HepG2 (cell line): Measurements from ENCODE around the gene SEC24A. TPM values are rescaled to one million over a fixed set of nuclear protein-coding genes. Genes with fewer than 3 reads are reported as not detected.

ENCODE experiments used
- CENPT ChIP-seq: sonication (generic); formaldehyde crosslinking; IDR thresholded peaks from 2 replicates; pipeline ENCODE4 v1.8.0; 2022; ENCODE audit warnings: low read depth, mild to moderate bottlenecking, moderate library complexity, missing genetic modification reagents
- CREB1 ChIP-seq, 2 experiments: fragments of 450-650 bp in 1 of 2; IDR thresholded peaks; 2 replicates each; pipeline ENCODE4 v1.6.1; 2016 to 2017; ENCODE audit warnings: control low read depth in 1 of 2, mild to moderate bottlenecking in 1 of 2, missing compliant biosample characterization in 1 of 2, missing genetic modification characterization in 1 of 2
- DNMT1 ChIP-seq: sonication (generic); formaldehyde crosslinking; IDR thresholded peaks from 2 replicates; pipeline ENCODE4 v1.5.1; 2020; ENCODE audit warnings: mild to moderate bottlenecking, missing genetic modification reagents
- GTF2F1 ChIP-seq: fragments of 150-350 bp; IDR thresholded peaks from 2 replicates; pipeline ENCODE4 v1.6.1; 2014; ENCODE audit warnings: low read length
- HIVEP1 ChIP-seq: sonication (generic); formaldehyde crosslinking; IDR thresholded peaks from 2 replicates; pipeline ENCODE4 v1.4.0; 2020; ENCODE audit warnings: mild to moderate bottlenecking, missing genetic modification reagents
- HOXA3 ChIP-seq: sonication (generic); formaldehyde crosslinking; IDR thresholded peaks from 2 replicates; pipeline ENCODE4 v1.5.0; 2020; ENCODE audit warnings: missing genetic modification reagents
- MBD4 ChIP-seq: IDR thresholded peaks from 2 replicates; pipeline ENCODE4 v1.6.1; 2012; ENCODE audit warnings: low read length, inconsistent platforms, borderline replicate concordance
- RFX3 ChIP-seq: IDR thresholded peaks from 2 replicates; pipeline ENCODE4 v1.6.1; 2016; ENCODE audit warnings: missing biosample characterization, missing genetic modification reagents
- SALL1 ChIP-seq: sonication (generic); formaldehyde crosslinking; IDR thresholded peaks from 2 replicates; pipeline ENCODE4 v1.8.0; 2022; ENCODE audit warnings: mild to moderate bottlenecking, missing genetic modification reagents
- SIX4 ChIP-seq: sonication (generic); formaldehyde crosslinking; IDR thresholded peaks from 2 replicates; pipeline ENCODE4 v1.4.0; 2020; ENCODE audit warnings: missing genetic modification reagents
- SP4 ChIP-seq: sonication (generic); formaldehyde crosslinking; IDR thresholded peaks from 2 replicates; pipeline ENCODE4 v1.8.1; 2023; ENCODE audit warnings: mild to moderate bottlenecking, missing genetic modification reagents
- U2AF2 ChIP-seq: fragments of 200-400 bp; formaldehyde crosslinking; IDR thresholded peaks from 2 replicates; pipeline ENCODE4 v1.6.1; 2017; ENCODE audit warnings: low read depth, mild to moderate bottlenecking, low read length
- ZFX ChIP-seq: sonication (generic); formaldehyde crosslinking; IDR thresholded peaks from 2 replicates; pipeline ENCODE4 v1.4.0; 2020; ENCODE audit warnings: mild to moderate bottlenecking, low read depth, missing genetic modification reagents, moderate library complexity
- ZMAT3 ChIP-seq: sonication (generic); formaldehyde crosslinking; conservative IDR thresholded peaks from 2 replicates; pipeline ENCODE4 v1.7.0; 2021; ENCODE audit warnings: missing genetic modification reagents
- ZNF367 ChIP-seq: sonication (generic); formaldehyde crosslinking; IDR thresholded peaks from 2 replicates; pipeline ENCODE4 v1.4.0; 2020; ENCODE audit warnings: missing genetic modification reagents, borderline replicate concordance
- ZNF547 ChIP-seq: sonication (generic); formaldehyde crosslinking; IDR thresholded peaks from 2 replicates; pipeline ENCODE4 v1.5.1; 2020; ENCODE audit warnings: mild to moderate bottlenecking, missing genetic modification reagents
- ZNF567 ChIP-seq: sonication (generic); formaldehyde crosslinking; IDR thresholded peaks from 2 replicates; pipeline ENCODE4 v1.8.1; 2023; ENCODE audit warnings: mild to moderate bottlenecking, missing genetic modification reagents, borderline replicate concordance
- ZNF644 ChIP-seq: IDR thresholded peaks from 2 replicates; pipeline ENCODE4 v1.6.1; 2016; ENCODE audit warnings: low read depth
- ZNF839 ChIP-seq: sonication (generic); formaldehyde crosslinking; IDR thresholded peaks from 2 replicates; pipeline ENCODE4 v1.4.0; 2020; ENCODE audit warnings: missing genetic modification reagents, mild to moderate bottlenecking, borderline replicate concordance
- ZNF878 ChIP-seq: sonication (generic); formaldehyde crosslinking; IDR thresholded peaks from 2 replicates; pipeline ENCODE4 v1.8.1; 2023; ENCODE audit warnings: mild to moderate bottlenecking, missing genetic modification reagents, moderate library complexity
- ZSCAN30 ChIP-seq: sonication (generic); formaldehyde crosslinking; IDR thresholded peaks from 2 replicates; pipeline ENCODE4 v1.5.0; 2020; ENCODE audit warnings: mild to moderate bottlenecking, missing genetic modification reagents
- polyA plus RNA-seq, 8 experiments: library from polyadenylated mRNA; depleted of rRNA in 3 of 8; stranded (reverse) in 7 of 8; unstranded in 1 of 8; fragments of >200 nt; fragmentation: Illumina TruSeq in 4 of 8; extraction: Trizol in 4 of 8; gene quantifications; 2 replicates each; pipeline versions ENCODE4 v1.2.1 to v1.2.3, GENCODE V29; 2011 to 2016; ENCODE audit warnings: low read depth in 4 of 8, missing spikeins in 1 of 8, mixed read lengths in 1 of 8; ENCODE audit not compliant: insufficient read depth in 1 of 8
- total RNA-seq, 5 experiments: library from RNA; depleted of rRNA; stranded (reverse); fragments of >200 nt; fragmentation: Illumina TruSeq; extraction: Trizol; gene quantifications; 2 replicates each; pipeline ENCODE4 v1.2.3, GENCODE V29; 2016; ENCODE audit warnings: low read depth in 1 of 5
- TF ChIP-seq, protein P1 (sequence below): sonication (generic); formaldehyde crosslinking; IDR thresholded peaks from 2 replicates; pipeline ENCODE4 v1.4.0; 2020; ENCODE audit warnings: mild to moderate bottlenecking, missing genetic modification reagents
- TF ChIP-seq, protein P2 (sequence below): sonication (generic); formaldehyde crosslinking; IDR thresholded peaks from 2 replicates; pipeline ENCODE4 v1.9.0; 2022; ENCODE audit warnings: low read depth, missing genetic modification reagents
- TF ChIP-seq, protein P3 (sequence below): sonication (generic); formaldehyde crosslinking; IDR thresholded peaks from 2 replicates; pipeline ENCODE4 v1.8.0; 2022; ENCODE audit warnings: missing genetic modification reagents, mild to moderate bottlenecking, borderline replicate concordance
- TF ChIP-seq, protein P4 (sequence below): sonication (generic); formaldehyde crosslinking; IDR thresholded peaks from 2 replicates; pipeline ENCODE4 v1.4.0; 2020; ENCODE audit warnings: missing genetic modification reagents, mild to moderate bottlenecking, borderline replicate concordance

Gene SEC24A
- total and polyA plus RNA-seq, 2 of the 13 experiments (the other 11 are each of a cell fraction or from before 2014, with no cell fraction given): 30.5 to 56.8 TPM

DNA sequence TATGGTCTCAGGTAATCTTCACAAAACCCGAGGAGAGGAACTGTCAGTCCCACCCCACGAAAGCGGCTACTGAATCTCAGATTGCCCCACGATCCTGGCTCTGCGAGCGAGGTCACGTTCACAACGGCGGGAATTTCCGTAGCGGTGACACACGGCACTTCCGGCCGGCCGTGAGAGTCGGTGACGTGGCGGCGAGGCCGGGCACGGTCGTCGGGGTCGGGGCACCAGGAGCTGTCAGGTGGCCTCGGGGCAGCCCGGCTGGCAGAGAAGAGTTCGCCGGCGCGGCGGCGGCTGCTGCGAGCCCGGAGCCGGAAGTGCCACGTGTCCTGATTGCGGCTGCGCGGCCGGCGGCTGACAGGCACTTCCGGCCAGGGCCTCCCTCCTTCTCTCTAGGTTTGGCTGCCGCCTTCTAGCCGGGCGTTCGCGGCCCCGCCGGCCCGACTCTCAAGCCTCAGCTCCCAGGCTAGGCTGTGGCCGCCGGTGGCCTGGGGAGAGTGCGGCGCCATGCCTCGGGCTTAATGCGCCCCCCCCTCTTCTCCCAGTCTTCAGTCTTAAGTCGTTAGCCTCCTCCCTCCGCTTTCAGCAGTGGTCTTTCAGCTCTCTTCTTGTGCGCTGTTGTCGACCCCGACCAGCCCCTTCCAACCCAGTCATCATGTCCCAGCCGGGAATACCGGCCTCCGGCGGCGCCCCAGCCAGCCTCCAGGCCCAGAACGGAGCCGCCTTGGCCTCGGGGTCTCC, at the start of gene SEC24A (continued):
- TF ChIP-seq SIX4 (CRISPR knock-in tag) (peak; percentile 66; the same call in 1 of the 2 replicates), HIVEP1 (CRISPR knock-in tag) (peak; percentile 18; the same call in 1 of the 2 replicates), ZNF839 (CRISPR knock-in tag) (0 out of 2 replicates have a peak, but pooled peaks have one; percentile 23), HOXA3 (peak; percentile 98), CENPT (CRISPR knock-in tag) (no peak; the same call in 1 of the 2 replicates), ZNF878 (CRISPR knock-in tag) (peak; percentile 94), MBD4 (no peak), SALL1 (CRISPR knock-in tag) (peak; percentile 96), RFX3 (CRISPR knock-in tag) (no peak), ZFX (peak; percentile 84), CREB1 (IDR thresholded peaks at IDR 0.05) (peak; percentile 93), CREB1 (CRISPR knock-in tag; IDR thresholded peaks at IDR 0.05) (no peak), ZNF547 (no peak; the same call in 1 of the 2 replicates), ZMAT3 (CRISPR knock-in tag) (peak; percentile 94), DNMT1 (no peak), U2AF2 (no peak), SP4 (CRISPR knock-in tag) (peak; percentile 78; the same call in 1 of the 2 replicates), GTF2F1 (no peak; the same call in 1 of the 2 replicates), ZNF567 (CRISPR knock-in tag) (0 out of 2 replicates have a peak, but pooled peaks have one; percentile 22), ZSCAN30 (peak; percentile 31; the same call in 1 of the 2 replicates), ZNF644 (0 out of 2 replicates have a peak, but pooled peaks have one; percentile 6), ZNF367 (peak; percentile 83; the same call in 1 of the 2 replicates)
- TF ChIP-seq, protein P1, sequence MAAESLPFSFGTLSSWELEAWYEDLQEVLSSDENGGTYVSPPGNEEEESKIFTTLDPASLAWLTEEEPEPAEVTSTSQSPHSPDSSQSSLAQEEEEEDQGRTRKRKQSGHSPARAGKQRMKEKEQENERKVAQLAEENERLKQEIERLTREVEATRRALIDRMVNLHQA (CRISPR knock-in tag): no peak
- TF ChIP-seq, protein P2, sequence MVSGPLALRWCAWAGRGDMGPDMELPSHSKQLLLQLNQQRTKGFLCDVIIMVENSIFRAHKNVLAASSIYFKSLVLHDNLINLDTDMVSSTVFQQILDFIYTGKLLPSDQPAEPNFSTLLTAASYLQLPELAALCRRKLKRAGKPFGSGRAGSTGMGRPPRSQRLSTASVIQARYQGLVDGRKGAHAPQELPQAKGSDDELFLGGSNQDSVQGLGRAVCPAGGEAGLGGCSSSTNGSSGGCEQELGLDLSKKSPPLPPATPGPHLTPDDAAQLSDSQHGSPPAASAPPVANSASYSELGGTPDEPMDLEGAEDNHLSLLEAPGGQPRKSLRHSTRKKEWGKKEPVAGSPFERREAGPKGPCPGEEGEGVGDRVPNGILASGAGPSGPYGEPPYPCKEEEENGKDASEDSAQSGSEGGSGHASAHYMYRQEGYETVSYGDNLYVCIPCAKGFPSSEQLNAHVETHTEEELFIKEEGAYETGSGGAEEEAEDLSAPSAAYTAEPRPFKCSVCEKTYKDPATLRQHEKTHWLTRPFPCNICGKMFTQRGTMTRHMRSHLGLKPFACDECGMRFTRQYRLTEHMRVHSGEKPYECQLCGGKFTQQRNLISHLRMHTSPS: peak; percentile 98
- TF ChIP-seq, protein P3, sequence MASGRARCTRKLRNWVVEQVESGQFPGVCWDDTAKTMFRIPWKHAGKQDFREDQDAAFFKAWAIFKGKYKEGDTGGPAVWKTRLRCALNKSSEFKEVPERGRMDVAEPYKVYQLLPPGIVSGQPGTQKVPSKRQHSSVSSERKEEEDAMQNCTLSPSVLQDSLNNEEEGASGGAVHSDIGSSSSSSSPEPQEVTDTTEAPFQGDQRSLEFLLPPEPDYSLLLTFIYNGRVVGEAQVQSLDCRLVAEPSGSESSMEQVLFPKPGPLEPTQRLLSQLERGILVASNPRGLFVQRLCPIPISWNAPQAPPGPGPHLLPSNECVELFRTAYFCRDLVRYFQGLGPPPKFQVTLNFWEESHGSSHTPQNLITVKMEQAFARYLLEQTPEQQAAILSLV (CRISPR knock-in tag): peak; percentile 78
- TF ChIP-seq, protein P4, sequence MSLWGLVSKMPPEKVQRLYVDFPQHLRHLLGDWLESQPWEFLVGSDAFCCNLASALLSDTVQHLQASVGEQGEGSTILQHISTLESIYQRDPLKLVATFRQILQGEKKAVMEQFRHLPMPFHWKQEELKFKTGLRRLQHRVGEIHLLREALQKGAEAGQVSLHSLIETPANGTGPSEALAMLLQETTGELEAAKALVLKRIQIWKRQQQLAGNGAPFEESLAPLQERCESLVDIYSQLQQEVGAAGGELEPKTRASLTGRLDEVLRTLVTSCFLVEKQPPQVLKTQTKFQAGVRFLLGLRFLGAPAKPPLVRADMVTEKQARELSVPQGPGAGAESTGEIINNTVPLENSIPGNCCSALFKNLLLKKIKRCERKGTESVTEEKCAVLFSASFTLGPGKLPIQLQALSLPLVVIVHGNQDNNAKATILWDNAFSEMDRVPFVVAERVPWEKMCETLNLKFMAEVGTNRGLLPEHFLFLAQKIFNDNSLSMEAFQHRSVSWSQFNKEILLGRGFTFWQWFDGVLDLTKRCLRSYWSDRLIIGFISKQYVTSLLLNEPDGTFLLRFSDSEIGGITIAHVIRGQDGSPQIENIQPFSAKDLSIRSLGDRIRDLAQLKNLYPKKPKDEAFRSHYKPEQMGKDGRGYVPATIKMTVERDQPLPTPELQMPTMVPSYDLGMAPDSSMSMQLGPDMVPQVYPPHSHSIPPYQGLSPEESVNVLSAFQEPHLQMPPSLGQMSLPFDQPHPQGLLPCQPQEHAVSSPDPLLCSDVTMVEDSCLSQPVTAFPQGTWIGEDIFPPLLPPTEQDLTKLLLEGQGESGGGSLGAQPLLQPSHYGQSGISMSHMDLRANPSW (CRISPR knock-in tag): peak; percentile 90; the same call in 1 of the 2 replicates
